Peyer's patch (tissue), 4 donors: ENCODE measurements around the gene KRTAP1-1. TPM values are rescaled to one million over a fixed set of nuclear protein-coding genes. Genes with fewer than 3 reads are reported as not detected.
"Not testable (repeated sequence)": the region's sequence is repeated elsewhere in the genome, so short reads cannot be mapped to it uniquely, and the experiment has no call there.

ENCODE experiments used
- DNase-seq, 3 donors: peaks; one replicate each; pipeline ENCODE4 v3.0.0-alpha.2; 2017 to 2019
- H3K27ac ChIP-seq, 4 donors: fragments of 200-600 bp; sonication (generic); one replicate each; pipeline ENCODE4 v1.5.1; 2016 to 2019
- H3K27me3 ChIP-seq, 2 donors: fragments of 200-600 bp; sonication (generic); one replicate each; pipeline ENCODE4 v1.5.1; 2019
- H3K36me3 ChIP-seq, 3 donors: fragments of 200-600 bp; sonication (generic); one replicate each; pipeline ENCODE4 v1.5.1; 2016 to 2019
- H3K4me1 ChIP-seq, 4 donors: fragments of 200-600 bp; sonication (generic); one replicate each; pipeline ENCODE4 v1.5.1; 2016 to 2019
- H3K4me3 ChIP-seq, 4 donors: fragments of 200-600 bp; sonication (generic); 1 replicate in 3 of 4; 2 replicates in 1 of 4; pipeline ENCODE4 v1.5.1; 2016 to 2019; ENCODE audit warnings: mild to moderate bottlenecking in 1 of 4
- H3K9me3 ChIP-seq, 4 donors: fragments of 200-600 bp; sonication (generic); one replicate each; pipeline ENCODE4 v1.5.1; 2016 to 2019; ENCODE audit warnings: mild to moderate bottlenecking in 1 of 4
- POLR2A ChIP-seq, 2 donors: fragments of 450-650 bp; IDR thresholded peaks; one replicate each; pipeline ENCODE4 v1.5.1; 2017; ENCODE audit warnings: antibody characterized with exemption in 2 of 2, mild to moderate bottlenecking in 2 of 2, moderate library complexity in 2 of 2
- total RNA-seq, 4 donors: library from RNA; depleted of rRNA; stranded (reverse); fragments of >200 nt; gene quantifications; one replicate each; pipeline ENCODE4 v1.1.0, GENCODE V29; 2016
- TF ChIP-seq, protein P1 (sequence below), 6 experiments: fragments of 450-650 bp in 4 of 6; fragments of 200-600 bp in 2 of 6; sonication (generic) in 1 of 6; IDR thresholded peaks; one replicate each; pipeline ENCODE4 v1.5.1; 2017 to 2019; ENCODE audit warnings: antibody characterized with exemption in 6 of 6, mild to moderate bottlenecking in 3 of 6, moderate library complexity in 1 of 6

The KRTAP1-1 gene
- total RNA-seq, 4 donors from 2014 or later: not detected

DNA sequence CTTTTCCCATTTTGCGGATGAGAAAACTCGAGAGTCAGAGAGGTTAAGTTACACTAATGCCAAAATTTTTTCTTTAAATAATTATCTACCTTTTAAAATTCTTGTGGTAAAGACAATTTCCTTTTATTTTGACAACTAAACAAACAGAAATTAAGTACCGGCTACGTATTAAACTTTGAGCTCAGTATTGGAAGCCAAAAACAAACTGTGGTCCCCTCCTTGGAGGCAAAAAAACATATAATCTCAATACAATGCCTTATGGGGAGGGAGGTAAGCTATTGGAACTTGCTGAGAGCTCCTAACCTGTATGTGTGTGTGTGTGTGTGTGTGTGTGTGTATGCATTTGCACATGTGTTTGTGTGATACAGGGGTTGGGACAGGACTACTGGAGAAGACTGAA is 22.2 kb upstream of the KRTAP1-1 start:
- no peaks in the 10 kb centered on the region for H3K36me3 ChIP-seq
- no peaks in the 10 kb centered on the region for H3K4me1 ChIP-seq
- no peak overlapping the region for H3K4me3 ChIP-seq
- no peaks in the 10 kb centered on the region for H3K27me3 ChIP-seq
- no peak overlapping the region for H3K27ac ChIP-seq
- DNase-seq: no peak
- H3K9me3 ChIP-seq: no peaks in the 10 kb centered on the region
- TF ChIP-seq, protein P1, sequence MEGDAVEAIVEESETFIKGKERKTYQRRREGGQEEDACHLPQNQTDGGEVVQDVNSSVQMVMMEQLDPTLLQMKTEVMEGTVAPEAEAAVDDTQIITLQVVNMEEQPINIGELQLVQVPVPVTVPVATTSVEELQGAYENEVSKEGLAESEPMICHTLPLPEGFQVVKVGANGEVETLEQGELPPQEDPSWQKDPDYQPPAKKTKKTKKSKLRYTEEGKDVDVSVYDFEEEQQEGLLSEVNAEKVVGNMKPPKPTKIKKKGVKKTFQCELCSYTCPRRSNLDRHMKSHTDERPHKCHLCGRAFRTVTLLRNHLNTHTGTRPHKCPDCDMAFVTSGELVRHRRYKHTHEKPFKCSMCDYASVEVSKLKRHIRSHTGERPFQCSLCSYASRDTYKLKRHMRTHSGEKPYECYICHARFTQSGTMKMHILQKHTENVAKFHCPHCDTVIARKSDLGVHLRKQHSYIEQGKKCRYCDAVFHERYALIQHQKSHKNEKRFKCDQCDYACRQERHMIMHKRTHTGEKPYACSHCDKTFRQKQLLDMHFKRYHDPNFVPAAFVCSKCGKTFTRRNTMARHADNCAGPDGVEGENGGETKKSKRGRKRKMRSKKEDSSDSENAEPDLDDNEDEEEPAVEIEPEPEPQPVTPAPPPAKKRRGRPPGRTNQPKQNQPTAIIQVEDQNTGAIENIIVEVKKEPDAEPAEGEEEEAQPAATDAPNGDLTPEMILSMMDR (IDR thresholded peaks at IDR 0.05): no peak
- TF ChIP-seq POLR2A (IDR thresholded peaks at IDR 0.05): no peak

DNA sequence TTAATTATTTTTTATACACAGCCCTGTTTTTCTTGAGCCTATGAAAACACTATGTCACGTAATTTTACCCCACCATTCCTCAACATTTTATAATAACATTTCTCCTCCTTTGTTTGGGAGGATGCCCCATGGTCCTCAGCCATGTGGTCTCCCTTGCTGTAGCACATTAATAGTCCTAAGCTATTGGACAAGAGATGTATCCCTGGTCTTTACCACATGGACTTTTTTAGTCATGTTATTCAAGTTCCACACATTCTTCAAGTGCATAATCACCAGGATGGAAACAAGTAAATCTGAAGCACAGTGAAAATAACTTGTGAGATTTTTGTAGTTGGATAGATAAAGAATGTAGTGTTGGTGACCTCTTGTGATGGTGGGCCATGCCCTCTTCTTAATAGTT is 20.7 kb upstream of the KRTAP1-1 start:
- Histone ChIP-seq H3K27me3 (no peaks in the 10 kb centered on the region), H3K4me3 (no peak overlapping the region), H3K27ac (no peak overlapping the region), H3K36me3 (no peaks in the 10 kb centered on the region), H3K4me1 (no peaks in the 10 kb centered on the region), H3K9me3 (no peaks in the 10 kb centered on the region)
- TF ChIP-seq, protein P1 (IDR thresholded peaks at IDR 0.05): no peak
- no peak for TF ChIP-seq POLR2A (IDR thresholded peaks at IDR 0.05)
- no peak for DNase-seq

DNA sequence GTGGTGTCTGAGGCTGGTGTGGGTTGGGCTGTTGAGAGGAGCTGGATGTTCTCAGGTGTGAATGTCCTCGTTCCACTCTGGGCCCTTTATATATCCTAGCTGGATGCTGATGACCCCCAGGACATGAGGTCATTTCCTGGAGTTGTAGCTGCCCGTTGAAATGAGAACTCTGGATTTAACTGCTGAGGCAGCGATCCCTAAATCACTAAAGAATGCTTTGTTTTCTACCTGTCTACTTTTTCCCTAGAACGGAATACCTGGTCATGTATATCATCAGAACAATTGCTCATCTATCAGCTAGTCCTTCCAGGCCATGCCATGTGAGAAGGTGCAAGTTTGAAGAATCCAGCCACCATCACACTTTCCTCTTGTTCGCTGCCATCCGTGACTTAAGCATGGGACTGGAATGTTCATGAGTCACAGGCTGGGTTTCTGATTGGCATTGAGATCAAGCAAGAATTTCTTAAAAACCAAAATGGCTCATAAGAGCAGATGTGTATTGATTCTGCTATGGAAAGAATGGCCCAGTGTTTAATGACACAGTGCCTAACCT is 18.9 kb upstream of the KRTAP1-1 start, which contains the start of gene KRTAP2-3:
TSS of gene KRTAP2-3 (minus strand) at position 63 of the 553 bp plus-strand sequence. CDS start 64 bp downstream, outside the sequence.
- Histone ChIP-seq H3K27ac (no peak within 1 kb of the TSS), H3K27me3 (no peaks in the 10 kb centered on the region), H3K4me3 (no peak within 1 kb of the TSS), H3K9me3 (no peaks in the 10 kb centered on the region), H3K36me3 (no peaks in the 10 kb centered on the region), H3K4me1 (no peaks in the 10 kb centered on the region)
- TF ChIP-seq, protein P1 (IDR thresholded peaks at IDR 0.05): no peak
- no peak for TF ChIP-seq POLR2A (IDR thresholded peaks at IDR 0.05)
- DNase-seq: no peak

DNA sequence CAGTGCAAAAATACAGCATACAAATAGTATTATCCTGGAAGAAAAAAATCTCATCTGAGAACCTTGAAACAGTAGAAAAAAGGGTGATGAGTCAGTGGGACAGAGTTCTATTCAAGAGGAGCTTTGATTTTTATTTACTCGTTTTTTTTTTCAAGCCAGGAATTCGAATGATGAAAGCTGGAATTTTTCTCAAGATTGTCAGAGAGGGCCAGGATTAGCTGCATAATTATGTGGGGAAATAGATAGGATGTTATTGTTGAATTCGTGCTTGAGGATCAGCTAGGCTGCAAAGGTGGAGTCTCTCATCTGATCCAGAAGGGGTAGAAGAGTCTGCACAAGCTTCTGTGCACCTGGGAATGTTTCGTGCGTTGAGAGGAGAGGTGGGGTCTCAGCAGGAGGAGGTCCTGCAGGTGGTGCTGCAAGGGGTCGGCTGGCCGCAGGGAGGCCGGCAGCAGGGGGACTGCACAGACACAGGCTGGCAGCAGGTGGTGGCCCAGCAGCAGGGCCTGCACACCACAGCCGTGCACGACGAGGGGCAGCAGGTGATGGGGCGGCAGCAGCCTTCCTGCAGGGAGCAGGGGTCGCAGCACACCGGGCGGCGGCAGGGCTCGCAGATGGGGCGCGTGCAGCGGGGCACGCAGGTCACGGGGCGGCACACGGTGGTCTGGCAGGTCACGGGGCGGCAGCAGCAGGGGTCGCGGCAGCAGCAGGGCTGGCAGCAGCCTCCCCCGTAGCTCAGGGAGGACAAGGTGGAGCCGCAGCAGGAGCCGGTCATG is 18.2 kb upstream of the KRTAP1-1 start:
- H3K27ac ChIP-seq, DNase-seq, H3K27me3 ChIP-seq, H3K4me3 ChIP-seq, H3K4me1 ChIP-seq, H3K36me3 ChIP-seq, H3K9me3 ChIP-seq: not testable (repeated sequence)

DNA sequence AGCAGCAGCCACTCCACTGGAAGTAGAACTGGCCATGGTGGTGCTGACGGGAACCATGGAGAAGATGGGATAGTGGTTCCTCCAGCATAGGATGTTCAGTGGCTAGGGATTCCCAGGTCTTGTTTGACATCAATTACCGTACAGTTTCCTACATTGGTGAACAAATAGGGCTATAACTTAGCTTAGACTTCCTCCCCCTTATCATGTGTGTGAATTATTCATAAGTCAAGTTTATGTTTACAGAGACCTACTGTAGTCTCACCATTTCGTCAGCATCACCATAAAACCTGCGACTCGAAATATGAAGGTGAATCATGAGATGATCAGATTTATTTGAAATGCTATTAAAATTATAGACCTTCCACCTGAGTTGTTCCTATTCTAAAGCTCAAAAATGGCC is 17.5 kb upstream of the KRTAP1-1 start:
- H3K9me3 ChIP-seq: no peaks in the 10 kb centered on the region
- TF ChIP-seq, protein P1 (IDR thresholded peaks at IDR 0.05): no peak
- no peak for TF ChIP-seq POLR2A (IDR thresholded peaks at IDR 0.05)
- H3K36me3 ChIP-seq: no peaks in the 10 kb centered on the region
- no peaks in the 10 kb centered on the region for H3K27me3 ChIP-seq
- no peak for DNase-seq
- no peaks in the 10 kb centered on the region for H3K4me1 ChIP-seq
- no peak overlapping the region for H3K4me3 ChIP-seq
- H3K27ac ChIP-seq: no peak overlapping the region

DNA sequence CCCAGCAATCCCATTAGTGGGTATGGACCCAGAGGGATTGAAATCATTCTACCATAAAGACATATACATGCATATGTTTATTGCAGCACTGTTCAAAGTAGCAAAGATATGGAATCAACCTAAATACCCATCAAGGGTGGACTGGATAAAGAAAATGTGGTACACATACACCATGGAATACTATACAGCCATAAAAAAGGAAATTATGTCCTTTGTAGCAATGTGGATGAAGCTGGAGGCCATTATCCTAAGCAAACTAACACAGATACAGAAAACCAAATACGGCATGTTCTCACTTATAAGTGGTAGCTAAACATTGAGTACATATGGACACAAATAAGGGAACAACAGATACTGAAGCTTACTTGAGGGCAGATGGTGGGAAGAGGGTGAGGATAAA is 16.3 kb upstream of the KRTAP1-1 start:
- no peak for DNase-seq
- Histone ChIP-seq H3K36me3 (no peaks in the 10 kb centered on the region), H3K27me3 (no peaks in the 10 kb centered on the region), H3K4me1 (no peaks in the 10 kb centered on the region), H3K4me3 (no peak overlapping the region), H3K27ac (no peak overlapping the region), H3K9me3 (no peaks in the 10 kb centered on the region)
- TF ChIP-seq POLR2A (IDR thresholded peaks at IDR 0.05): no peak
- TF ChIP-seq, protein P1 (IDR thresholded peaks at IDR 0.05): no peak

DNA sequence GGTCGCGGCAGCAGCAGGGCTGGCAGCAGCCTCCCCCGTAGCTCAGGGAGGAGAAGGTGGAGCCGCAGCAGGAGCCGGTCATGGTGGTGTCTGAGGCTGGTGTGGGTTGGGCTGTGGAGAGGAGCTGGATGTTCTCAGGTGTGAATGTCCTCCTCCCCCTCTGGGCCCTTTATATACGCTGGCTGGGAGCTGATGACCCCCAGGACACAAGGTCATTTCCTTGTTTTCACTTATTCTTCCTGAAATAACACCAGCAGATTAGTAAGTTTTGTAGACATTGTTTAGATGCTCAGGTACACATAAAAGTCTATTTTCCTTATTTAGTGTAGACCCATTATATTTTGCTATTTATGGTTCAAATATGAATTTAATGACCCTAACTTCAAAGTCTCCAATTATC is 13.9 kb upstream of the KRTAP1-1 start, which contains the start of gene KRTAP2-2:
TSS of gene KRTAP2-2 (minus strand) at position 101 of the 400 bp plus-strand sequence. CDS start at position 82, 19 bp downstream.
- H3K27ac ChIP-seq, H3K27me3 ChIP-seq, H3K36me3 ChIP-seq, DNase-seq, H3K4me1 ChIP-seq, H3K9me3 ChIP-seq, H3K4me3 ChIP-seq: not testable (repeated sequence)

DNA sequence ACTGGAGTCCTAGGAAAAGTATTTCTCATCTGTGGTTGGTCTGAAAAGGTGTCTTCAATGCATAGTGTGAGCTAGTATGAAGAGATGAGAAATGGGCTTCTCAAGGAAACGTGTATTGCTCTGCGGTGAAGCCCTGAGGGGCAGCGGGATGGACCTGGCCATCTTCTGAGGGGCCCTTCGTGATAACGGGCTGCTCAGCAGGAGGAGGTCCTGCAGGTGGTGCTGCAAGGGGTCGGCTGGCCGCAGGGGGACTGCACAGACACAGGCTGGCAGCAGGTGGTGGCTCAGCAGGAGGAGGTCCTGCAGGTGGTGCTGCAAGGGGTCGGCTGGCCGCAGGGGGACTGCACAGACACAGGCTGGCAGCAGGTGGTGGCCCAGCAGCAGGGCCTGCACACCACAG is 13.3 kb upstream of the KRTAP1-1 start:
- not testable (repeated sequence) for H3K27me3 ChIP-seq, DNase-seq, H3K4me1 ChIP-seq, H3K27ac ChIP-seq, H3K4me3 ChIP-seq, H3K9me3 ChIP-seq, H3K36me3 ChIP-seq
